ENCODE results near the gene PNMT. TPM values are rescaled to one million over a fixed set of nuclear protein-coding genes. Genes with fewer than 3 reads are reported as not detected.

PNMT gene
- total RNA-seq, 2 donors from 2014 or later, result 0.47 TPM; not detected in 1

Other genes with a start within 250 kb of the PNMT start
- 10 to 100 TPM; 29.1 to 31.2 TPM for gene MED1, start 217.2 kb upstream of the PNMT start, total RNA-seq
- gene CDK12, start 207.0 kb upstream of the PNMT start, total RNA-seq, result 10 to 100 TPM; 40.1 to 55.3 TPM
- gene NEUROD2, start 60.5 kb upstream of the PNMT start, total RNA-seq, result not detected
- gene PPP1R1B, start 41.5 kb upstream of the PNMT start, total RNA-seq, result 100 to 1,000 TPM; 331 to 350 TPM
- gene STARD3, start 31.3 kb upstream of the PNMT start, total RNA-seq, result 10 to 100 TPM; 30.0 to 41.3 TPM
- gene TCAP, start 3.1 kb upstream of the PNMT start, total RNA-seq, result 1 to 10 TPM in 1 of 2 donors, under 1 TPM in 1; 0.49 to 1.2 TPM
- 10 to 100 TPM; 37.3 to 42.0 TPM for gene PGAP3, start 19.6 kb downstream of the PNMT start, total RNA-seq
- 100 to 1,000 TPM; 153 to 174 TPM for gene ERBB2, start 31.6 kb downstream of the PNMT start, total RNA-seq
- 100 to 1,000 TPM in 1 of 2 donors, 10 to 100 TPM in 1; 74.1 to 103 TPM for gene MIEN1, start 62.1 kb downstream of the PNMT start, total RNA-seq
- 10 to 100 TPM; 22.4 to 40.9 TPM for gene GRB7, start 69.5 kb downstream of the PNMT start, total RNA-seq
- 1 to 10 TPM; 1.8 to 2.0 TPM for gene IKZF3, start 195.9 kb downstream of the PNMT start, total RNA-seq
- gene ZPBP2, start 199.7 kb downstream of the PNMT start, total RNA-seq, result not detected

Data from colonic mucosa (tissue), 2 donors.